ENCODE results near the gene INTS6L. TPM values are rescaled to one million over a fixed set of nuclear protein-coding genes. Genes with fewer than 3 reads are reported as not detected.
"Not testable (repeated sequence)": the region's sequence is repeated elsewhere in the genome, so short reads cannot be mapped to it uniquely, and the experiment has no call there.

Gene INTS6L
- total RNA-seq, 1 donor from 2014 or later, result 0.98 TPM

DNA sequence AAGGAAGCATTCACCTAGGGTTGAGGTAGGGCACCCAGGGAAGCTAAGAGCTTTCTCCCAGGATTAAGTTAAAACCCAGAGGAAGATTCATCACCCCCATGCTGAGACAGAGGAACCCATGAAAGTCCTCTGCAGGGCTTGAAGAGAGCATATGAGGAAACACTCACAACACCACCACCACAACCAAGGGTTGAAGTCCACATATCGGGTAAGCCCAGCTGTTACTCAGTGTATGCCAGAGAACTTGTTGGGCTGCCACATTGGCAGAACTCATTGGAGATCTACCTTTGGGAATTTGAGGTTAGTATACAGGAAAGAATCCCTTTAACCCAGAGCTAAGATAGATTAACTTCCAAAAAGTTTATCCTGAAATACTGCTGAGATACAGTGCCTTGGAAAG lies 75.1 kb downstream of the INTS6L start:
- DNase-seq (ENCODE audit: low spot score), result no peak
- no peak for ATAC-seq

DNA sequence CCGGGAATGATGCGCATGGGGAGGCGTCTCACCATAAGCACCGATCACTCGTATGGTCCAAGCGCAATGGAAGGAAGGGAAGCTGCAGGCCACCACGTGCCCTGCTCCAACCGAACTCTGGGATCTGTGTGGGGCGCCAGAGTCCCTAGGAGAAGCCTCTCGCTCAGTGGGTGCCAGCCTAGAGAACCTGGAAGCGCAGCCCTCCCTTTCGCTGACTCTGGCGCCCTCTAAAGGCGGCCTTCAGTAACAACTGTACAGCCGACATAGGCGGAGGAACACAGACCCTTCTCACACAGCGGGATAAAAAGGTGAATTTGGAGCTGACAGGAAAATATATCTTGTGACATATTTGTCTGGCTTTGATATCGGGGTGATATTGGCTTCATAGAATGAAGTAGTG lies 76.0 kb downstream of the INTS6L start:
- DNase-seq (ENCODE audit: low spot score) (no peak), ATAC-seq (no peak)

GRCh38 chrX:135605906-135606305 lies 85.4 kb downstream of the INTS6L start:
- no peak for ATAC-seq

GRCh38 chrX:135624408-135625204 lies 104.1 kb downstream of the INTS6L start:
- not testable (repeated sequence) for ATAC-seq

More at GRCh38 chrX:135605906-135606305, 85.4 kb downstream of the INTS6L start:
- no peak for DNase-seq (ENCODE audit: low spot score)

DNA sequence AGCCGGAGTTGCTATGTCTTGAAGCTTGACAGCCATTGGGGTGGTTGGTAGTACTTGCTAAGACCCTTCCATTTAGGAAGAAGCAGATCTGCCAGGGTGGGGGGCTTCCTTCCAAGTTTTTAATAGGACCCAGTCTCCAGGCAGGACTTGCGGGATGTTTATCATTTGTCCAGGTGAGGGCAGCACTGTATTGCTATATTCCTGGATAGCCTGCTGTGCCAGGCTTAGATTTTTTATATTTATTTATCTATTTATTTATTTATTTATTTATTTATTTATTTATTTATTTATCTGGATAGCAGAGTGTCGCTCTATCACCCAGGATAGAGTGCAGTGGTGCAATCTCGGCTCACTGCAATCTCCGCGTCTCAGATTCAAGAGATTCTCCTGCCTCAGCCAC lies 105.5 kb downstream of the INTS6L start:
- ATAC-seq, result peak; percentile 55
- DNase-seq (ENCODE audit: low spot score), result no peak

More at GRCh38 chrX:135624408-135625204, 104.1 kb downstream of the INTS6L start:
- not testable (repeated sequence) for DNase-seq (ENCODE audit: low spot score)

DNA sequence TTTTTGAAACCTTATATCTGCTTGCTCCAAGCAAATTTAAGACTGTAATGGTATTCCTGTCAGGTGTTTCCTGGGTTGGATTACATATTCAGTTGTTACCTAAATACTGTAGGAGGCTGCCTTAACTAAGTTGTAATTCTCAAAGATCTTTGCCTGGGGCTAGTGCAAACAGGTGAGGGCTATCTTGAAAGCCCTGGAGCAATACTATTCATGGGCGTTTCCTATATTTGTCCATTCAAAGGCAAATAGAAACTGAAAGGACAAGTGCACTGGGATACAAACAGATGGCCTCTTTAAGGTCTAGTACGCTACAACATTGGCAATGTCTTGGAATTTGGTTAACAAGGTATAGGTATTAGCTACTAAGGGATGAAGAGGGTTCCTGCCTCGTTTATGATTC lies 108.9 kb downstream of the INTS6L start:
- peak; percentile 26 for ATAC-seq
- no peak for DNase-seq (ENCODE audit: low spot score)

Other genes with a start within 250 kb of the INTS6L start
- not detected for gene ETDC, start 211.2 kb upstream of the INTS6L start, total RNA-seq
- 6.4 TPM for gene ZNF75D, start 176.6 kb upstream of the INTS6L start, total RNA-seq
- 1.9 TPM for gene ZNF449, start 175.9 kb upstream of the INTS6L start, total RNA-seq
- gene SMIM10L2A, start 98.7 kb upstream of the INTS6L start, total RNA-seq, result 0.10 TPM
- gene CT45A1, start 193.0 kb downstream of the INTS6L start, total RNA-seq, result not detected
- not detected for gene CT45A3, start 247.5 kb downstream of the INTS6L start, total RNA-seq